Caco-2 (cell line): ENCODE data around the gene ZC3HAV1. TPM values are rescaled to one million over a fixed set of nuclear protein-coding genes. Genes with fewer than 3 reads are reported as not detected.

Experiments
- BruUV-seq: library from RNA; stranded (reverse); fragments of 400-500 nt; replicated peaks from 2 replicates; lab custom pipeline; 2021; lab: Mats Ljungman, UMichigan
- CTCF ChIA-PET: fragments of 300-600 bp; sonication (Branson Sonifier 250); formaldehyde crosslinking; loops from one replicate; lab custom pipeline; 2022; ENCODE audit warnings: antibody characterized with exemption; lab: Charles Lee
- POLR2A ChIA-PET: fragments of 300-600 bp; sonication (Branson Sonifier 250); formaldehyde crosslinking; loops from one replicate; lab custom pipeline; 2022; ENCODE audit warnings: antibody characterized with exemption; lab: Charles Lee
- DNase-seq, 2 experiments: peaks; one replicate each; pipeline versions ENCODE4 v3.0.0 to v3.0.0-alpha.2; 2020 to 2022
- H3K27me3 ChIP-seq: replicated peaks from 2 replicates; pipeline ENCODE4 v1.6.0; 2011; ENCODE audit warnings: low read length; ENCODE audit not compliant: control insufficient read depth, insufficient read depth
- H3K36me3 ChIP-seq: 2 replicates; pipeline ENCODE4 v1.5.1; 2011; ENCODE audit warnings: low read length; ENCODE audit not compliant: control insufficient read depth, insufficient read depth
- H3K4me1 ChIP-seq: fragments of 250-450 bp; sonication (Bioruptor Pico); 2 replicates; pipeline ENCODE4 v1.5.1; 2020; ENCODE audit warnings: mild to moderate bottlenecking
- H3K4me3 ChIP-seq: 2 replicates; pipeline ENCODE4 v1.5.1; 2011; ENCODE audit warnings: low read depth, mild to moderate bottlenecking, control low read depth, low read length
- H3K9me3 ChIP-seq: fragments of 250-450 bp; sonication (Bioruptor Pico); 2 replicates; pipeline ENCODE4 v1.5.1; 2020; ENCODE audit warnings: mild to moderate bottlenecking, moderate library complexity
- H3K27ac Mint-ChIP-seq: one replicate; pipeline ENCODE4 v1.8.0; 2022; ENCODE audit warnings: mixed read lengths; ENCODE audit not compliant: unreplicated experiment
- H3K27me3 Mint-ChIP-seq: one replicate; pipeline ENCODE4 v1.8.0; 2022; ENCODE audit warnings: mixed read lengths; ENCODE audit not compliant: insufficient read depth, unreplicated experiment
- H3K36me3 Mint-ChIP-seq: one replicate; pipeline ENCODE4 v1.8.0; 2022; ENCODE audit warnings: mild to moderate bottlenecking, mixed read lengths; ENCODE audit not compliant: insufficient read depth, unreplicated experiment
- H3K4me1 Mint-ChIP-seq: one replicate; pipeline ENCODE4 v1.8.0; 2022; ENCODE audit warnings: low read depth, mixed read lengths; ENCODE audit not compliant: unreplicated experiment
- H3K4me3 Mint-ChIP-seq: one replicate; pipeline ENCODE4 v1.8.0; 2022; ENCODE audit warnings: mild to moderate bottlenecking, moderate library complexity, mixed read lengths; ENCODE audit not compliant: unreplicated experiment
- H3K9me3 Mint-ChIP-seq: one replicate; pipeline ENCODE4 v1.8.0; 2022; ENCODE audit warnings: mixed read lengths; ENCODE audit not compliant: unreplicated experiment
- CTCF ChIP-seq, 2 experiments: fragments of 200-600 bp in 1 of 2; IDR thresholded peaks; 1 replicate in 1 of 2; 2 replicates in 1 of 2; pipeline versions ENCODE4 v1.5.1 to v1.8.0; 2011 to 2022; ENCODE audit warnings: antibody characterized with exemption in 1 of 2, control low read depth in 1 of 2, inconsistent platforms in 1 of 2, low read depth in 1 of 2, low read length in 1 of 2, mild to moderate bottlenecking in 1 of 2, moderate library complexity in 1 of 2; ENCODE audit not compliant: insufficient read depth in 1 of 2, severe bottlenecking in 1 of 2, unreplicated experiment in 1 of 2
- intact Hi-C: fragments of 100-400 bp; cut with micrococcal nuclease; formaldehyde crosslinking; loops from one replicate; pipeline ENCODE4 v1.10.0; 2022; ENCODE audit not compliant: unreplicated experiment
- total RNA-seq: library from RNA; stranded (reverse); gene quantifications from 2 replicates; pipeline ENCODE4 v1.2.3, GENCODE V29; 2022

Gene ZC3HAV1
- total RNA-seq, 1 experiment from 2014 or later: 30.8 TPM

- H3K9me3 ChIP-seq: no peaks in the 10 kb centered on the region
- DNase-seq: no peak
- no TSS peak for BruUV-seq
- Mint-ChIP-seq H3K27me3 (no peaks in the 10 kb centered on the region), H3K4me3 (no peak overlapping the region), H3K9me3 (peaks cover 10% of the 10 kb centered on the region), H3K27ac (no peak overlapping the region), H3K36me3 (peaks cover 50% of the 10 kb centered on the region), H3K4me1 (peaks cover 4% of the 10 kb centered on the region)
- no peak overlapping the region for H3K4me3 ChIP-seq
- intact Hi-C loops: no loop called here
- POLR2A ChIA-PET: no interaction called here
- H3K27me3 ChIP-seq: no peaks in the 10 kb centered on the region
- peaks cover 13% of the 10 kb centered on the region for H3K4me1 ChIP-seq
- H3K36me3 ChIP-seq: 0 out of 2 replicates have a peak, but pooled peaks cover 2% of the 10 kb centered on the region
- TF ChIP-seq CTCF (IDR thresholded peaks at IDR 0.05; ENCODE audit: insufficient read depth in 1 of 2, low read depth in 1 of 2, low read length in 1 of 2, severe bottlenecking in 1 of 2, unreplicated experiment in 1 of 2): no peak
- CTCF ChIA-PET: no interaction called here
These were observed 22.3 kb downstream of the ZC3HAV1 start for GRCh38 chr7:139087212-139087611.

- H3K4me1 ChIP-seq: peaks cover 9% of the 10 kb centered on the region
- Mint-ChIP-seq H3K9me3 (peaks cover 10% of the 10 kb centered on the region), H3K27me3 (no peaks in the 10 kb centered on the region), H3K36me3 (peaks cover 56% of the 10 kb centered on the region), H3K4me1 (no peaks in the 10 kb centered on the region), H3K27ac (no peak overlapping the region), H3K4me3 (no peak overlapping the region)
- no peaks in the 10 kb centered on the region for H3K27me3 ChIP-seq
- CTCF ChIA-PET: interaction anchor here (0.9 kb wide), 1 partner anchor 11 kb away, joined by 3 read pairs; no protein-coding TSS in a partner anchor
- intact Hi-C loops: no loop called here
- H3K36me3 ChIP-seq: 0 out of 2 replicates have a peak, but pooled peaks cover 2% of the 10 kb centered on the region
- POLR2A ChIA-PET: no interaction called here
- no peak for TF ChIP-seq CTCF (IDR thresholded peaks at IDR 0.05; ENCODE audit: insufficient read depth in 1 of 2, low read depth in 1 of 2, low read length in 1 of 2, severe bottlenecking in 1 of 2, unreplicated experiment in 1 of 2)
- BruUV-seq: no TSS peak
- no peaks in the 10 kb centered on the region for H3K9me3 ChIP-seq
- H3K4me3 ChIP-seq: no peak overlapping the region
- DNase-seq: no peak
These were observed 23.1 kb downstream of the ZC3HAV1 start for GRCh38 chr7:139086454-139086853.

- ChIA-PET POLR2A (no interaction called here), CTCF (interaction anchor here (0.6 kb wide), 1 partner anchor 922 kb away, joined by 3 read pairs; no protein-coding TSS in a partner anchor)
- H3K27me3 ChIP-seq: no peaks in the 10 kb centered on the region
- Mint-ChIP-seq H3K27ac (no peak overlapping the region), H3K4me3 (no peak overlapping the region), H3K27me3 (no peaks in the 10 kb centered on the region), H3K4me1 (no peaks in the 10 kb centered on the region), H3K9me3 (peaks cover 10% of the 10 kb centered on the region), H3K36me3 (peaks cover 69% of the 10 kb centered on the region)
- no peak overlapping the region for H3K4me3 ChIP-seq
- BruUV-seq: no TSS peak
- H3K9me3 ChIP-seq: no peaks in the 10 kb centered on the region
- TF ChIP-seq CTCF (IDR thresholded peaks at IDR 0.05; ENCODE audit: insufficient read depth in 1 of 2, low read depth in 1 of 2, low read length in 1 of 2, severe bottlenecking in 1 of 2, unreplicated experiment in 1 of 2): no peak
- 0 out of 2 replicates have a peak, but pooled peaks cover 2% of the 10 kb centered on the region for H3K36me3 ChIP-seq
- intact Hi-C loops: no loop called here
- DNase-seq: no peak
- no peaks in the 10 kb centered on the region for H3K4me1 ChIP-seq
These were observed 24.8 kb downstream of the ZC3HAV1 start for GRCh38 chr7:139084709-139085108.
